Stimulated activated CD4-positive, alpha-beta T cell treated with anti-CD3 and anti-CD28 coated beads, Interleukin-4, amount 100 ng/mL, for 24 hours (primary cell): ENCODE results near the gene BCORL1.

ENCODE experiments used
- DNase-seq: peaks from one replicate; pipeline ENCODE4 v3.0.0-alpha.2; 2020

The BCORL1 gene

GRCh38 chrX:129968968-129969367 lies 13.5 kb upstream of the BCORL1 start:
- no peak for DNase-seq

DNA sequence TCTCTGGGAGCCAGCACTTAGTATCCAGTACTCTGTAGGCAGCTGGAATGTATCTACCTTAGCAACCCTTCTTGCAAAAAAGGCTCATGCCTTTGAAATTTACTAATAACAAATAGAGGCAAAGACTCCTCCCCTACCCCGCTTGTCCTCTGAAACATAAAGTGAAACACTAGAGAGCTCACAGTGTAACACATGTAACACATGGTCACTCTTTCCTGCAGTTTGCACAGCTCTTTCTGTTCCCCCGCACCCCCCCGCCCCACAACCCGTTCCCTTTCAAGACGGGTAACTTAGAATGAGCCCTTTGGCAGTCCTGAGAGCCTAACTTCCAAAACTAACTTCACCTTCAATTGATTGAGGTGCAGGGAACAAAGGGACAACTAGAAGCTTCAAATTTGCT lies 6.0 kb upstream of the BCORL1 start:
- no peak for DNase-seq

- no peak for DNase-seq
Measured at GRCh38 chrX:129979207-129979920, 3.1 kb upstream of the BCORL1 start.

- peak; percentile 18 for DNase-seq
Measured at GRCh38 chrX:129980001-129980401, 2.4 kb upstream of the BCORL1 start.

DNA sequence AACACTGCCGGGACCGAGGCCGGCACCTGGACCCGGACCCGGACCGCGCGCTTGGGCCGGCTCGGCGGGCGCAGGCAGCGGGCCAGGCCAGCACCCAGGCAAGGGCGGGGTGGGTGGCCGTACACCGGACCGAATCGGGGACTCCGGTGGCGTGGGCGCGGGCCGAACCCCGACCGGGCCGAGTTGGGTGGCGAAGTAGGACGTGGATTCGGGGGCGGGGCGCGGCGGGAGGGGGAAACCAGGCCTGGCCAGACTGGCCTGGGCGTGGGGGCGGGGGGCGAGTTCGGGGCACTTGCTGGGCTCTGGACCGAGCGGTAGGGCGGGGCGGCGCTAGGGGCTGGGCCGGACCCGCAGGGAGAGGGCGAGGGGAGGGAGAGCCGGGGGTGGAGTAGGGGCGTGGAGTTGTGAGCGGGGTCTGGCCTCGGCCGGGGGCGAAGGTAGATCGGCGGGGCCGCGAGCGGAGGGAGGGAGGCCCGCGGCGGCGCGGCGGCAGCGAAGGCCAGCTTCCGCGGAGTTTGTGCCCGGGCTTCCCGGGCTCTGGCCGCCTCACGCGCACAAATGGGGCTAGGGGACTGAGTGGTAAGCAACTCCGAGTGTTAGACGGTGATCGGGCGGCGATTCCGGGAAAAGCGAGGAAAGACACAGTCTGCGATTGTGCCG lies 1.8 kb upstream of the BCORL1 start:
- no peak for DNase-seq

DNA sequence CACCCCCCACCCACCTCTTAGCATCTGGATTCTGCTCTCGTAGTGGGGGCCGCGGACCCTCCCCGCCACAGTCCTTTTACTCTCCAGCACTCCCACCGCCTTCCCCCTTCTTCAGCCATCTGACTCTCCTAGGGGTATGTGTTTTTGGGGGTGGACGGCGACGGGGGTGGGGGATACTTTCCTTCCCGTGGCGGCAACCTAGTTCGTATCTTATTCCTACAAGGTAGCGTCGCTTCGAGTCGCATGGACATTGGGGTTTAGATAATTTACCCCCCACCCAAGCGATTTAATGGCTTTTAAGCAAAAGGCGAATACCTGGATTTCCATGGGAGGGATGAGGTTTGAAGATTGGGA lies 1.3 kb upstream of the BCORL1 start:
- DNase-seq: no peak

- no peak for DNase-seq
Measured at GRCh38 chrX:129981752-129982299, 609 bp upstream of the BCORL1 start.

GRCh38 chrX:129983575-129984110 lies 1.2 kb downstream of the BCORL1 start:
- no peak for DNase-seq

DNA sequence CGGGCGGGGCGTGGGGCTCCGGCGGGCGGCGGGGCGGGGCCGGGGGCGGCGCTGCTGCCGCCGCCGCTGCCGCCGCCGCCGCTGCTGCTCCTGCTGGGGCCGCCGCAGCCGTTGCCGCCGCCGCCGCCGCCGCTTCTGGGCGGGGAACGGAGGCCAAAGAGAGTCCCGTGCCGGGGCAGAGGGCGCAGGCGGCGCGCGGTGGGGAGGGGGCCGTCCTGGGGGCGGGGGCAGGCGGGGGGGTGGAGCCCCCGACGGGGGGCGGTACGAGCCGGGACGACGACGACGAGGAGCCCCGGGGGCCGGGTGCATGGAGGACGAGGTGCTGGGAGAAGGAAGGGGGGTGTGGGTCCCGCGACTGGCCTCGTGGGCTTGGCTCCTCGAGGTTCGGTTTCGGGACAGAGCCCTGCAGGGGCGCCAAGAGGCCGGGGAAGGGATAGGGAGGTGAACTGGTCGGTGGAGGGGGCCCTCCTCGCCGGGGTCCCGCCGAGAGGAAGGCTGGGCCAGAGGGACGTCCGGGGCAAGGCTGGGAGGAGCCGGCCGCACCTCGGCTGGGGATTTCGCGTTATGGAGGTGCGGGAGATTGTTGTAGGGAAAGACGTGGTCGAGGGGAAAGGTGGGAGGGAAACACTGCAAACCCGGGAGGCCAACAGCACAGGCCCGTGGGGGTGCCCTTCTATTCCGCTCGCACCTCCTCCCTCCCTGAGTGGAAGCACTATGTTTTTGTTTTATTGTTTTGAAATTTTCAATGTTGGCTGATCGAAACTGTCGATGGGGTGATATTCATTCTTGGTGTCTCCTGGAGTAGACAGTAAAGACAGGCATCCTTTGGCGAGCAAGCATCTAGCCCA lies 1.9 kb downstream of the BCORL1 start:
- peak; percentile 17 for DNase-seq

DNA sequence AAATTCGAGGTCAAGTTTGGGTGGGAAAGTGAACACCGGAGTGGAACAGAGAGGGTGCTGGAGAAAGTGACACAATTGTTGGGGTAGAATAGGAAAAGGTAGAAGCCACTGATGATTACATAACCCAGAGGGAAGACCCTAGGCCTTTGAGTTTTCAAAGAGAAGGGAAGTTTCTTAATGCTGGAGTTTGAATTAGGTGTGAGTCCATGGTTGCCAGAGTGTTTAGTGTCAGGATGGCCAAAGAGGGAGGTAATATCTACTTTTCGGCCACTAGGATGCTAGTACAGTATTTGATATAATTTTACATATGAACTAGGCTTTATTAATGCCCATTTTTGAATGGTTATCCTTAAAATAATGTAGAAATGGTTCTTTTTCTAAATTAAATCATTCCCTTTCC lies 5.4 kb downstream of the BCORL1 start:
- DNase-seq: no peak

DNA sequence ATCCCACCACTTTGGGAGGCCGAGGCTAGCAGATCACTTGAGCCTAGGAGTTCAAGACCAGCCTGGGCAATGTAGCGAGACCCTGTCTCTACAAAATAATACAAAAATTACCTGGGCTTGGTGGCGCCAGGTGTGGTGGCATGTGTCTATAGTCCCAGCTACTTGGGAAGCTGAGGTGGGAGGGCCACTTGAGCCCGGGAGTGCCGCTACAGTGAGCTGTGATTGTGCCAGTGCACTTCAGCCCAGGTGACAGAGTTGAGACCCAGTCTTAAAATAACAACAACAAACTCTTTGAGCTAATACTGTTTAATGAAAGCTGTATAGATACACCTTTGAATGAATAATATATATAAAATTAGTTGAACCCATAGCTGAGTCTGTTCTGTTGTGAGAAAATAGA lies 9.7 kb downstream of the BCORL1 start:
- no peak for DNase-seq

- no peak for DNase-seq
Measured at GRCh38 chrX:129996120-129996519, 13.7 kb downstream of the BCORL1 start.

DNA sequence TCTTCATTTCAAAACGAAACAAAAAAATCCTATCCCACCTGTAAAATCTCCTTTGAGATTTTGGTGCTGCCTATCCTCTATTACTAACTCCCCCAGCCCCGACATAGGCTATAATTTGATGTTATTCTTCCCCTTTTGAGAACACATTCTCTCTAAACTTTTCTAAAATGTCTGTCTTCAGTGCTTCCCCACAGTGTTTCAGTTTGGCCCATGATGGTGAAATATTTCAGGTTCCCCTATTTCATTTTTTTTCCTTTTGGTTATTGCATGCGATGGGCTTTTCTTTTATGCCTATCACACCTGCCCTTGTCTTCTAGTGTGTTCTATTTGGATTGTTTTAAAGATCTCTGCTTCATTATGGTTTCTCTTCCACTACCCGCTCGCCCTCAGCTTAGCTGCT lies 14.7 kb downstream of the BCORL1 start:
- DNase-seq: no peak

- no peak for DNase-seq
Measured at GRCh38 chrX:129998021-129998420, 15.6 kb downstream of the BCORL1 start.

DNA sequence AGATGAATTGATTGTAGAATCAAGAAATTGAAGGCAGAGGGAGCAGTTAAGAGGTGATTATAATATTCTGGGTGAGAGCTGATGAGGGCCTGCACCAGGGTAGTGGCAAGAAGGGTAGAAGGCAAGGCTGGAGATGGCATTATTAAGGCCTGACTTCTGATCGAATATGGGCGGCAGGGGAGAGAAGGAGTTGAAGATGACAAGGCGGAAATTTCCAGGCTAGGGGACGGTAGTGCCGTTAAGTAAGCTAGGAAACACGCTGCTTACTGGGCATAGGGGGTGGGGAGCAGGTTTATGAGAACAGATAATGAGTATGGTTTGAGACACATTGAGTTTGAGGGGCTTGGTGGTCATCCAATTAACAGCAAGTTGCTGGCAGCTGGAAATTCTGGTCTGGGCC lies 19.5 kb downstream of the BCORL1 start:
- no peak for DNase-seq

- no peak for DNase-seq
Measured at GRCh38 chrX:130002541-130002940, 20.1 kb downstream of the BCORL1 start.

DNA sequence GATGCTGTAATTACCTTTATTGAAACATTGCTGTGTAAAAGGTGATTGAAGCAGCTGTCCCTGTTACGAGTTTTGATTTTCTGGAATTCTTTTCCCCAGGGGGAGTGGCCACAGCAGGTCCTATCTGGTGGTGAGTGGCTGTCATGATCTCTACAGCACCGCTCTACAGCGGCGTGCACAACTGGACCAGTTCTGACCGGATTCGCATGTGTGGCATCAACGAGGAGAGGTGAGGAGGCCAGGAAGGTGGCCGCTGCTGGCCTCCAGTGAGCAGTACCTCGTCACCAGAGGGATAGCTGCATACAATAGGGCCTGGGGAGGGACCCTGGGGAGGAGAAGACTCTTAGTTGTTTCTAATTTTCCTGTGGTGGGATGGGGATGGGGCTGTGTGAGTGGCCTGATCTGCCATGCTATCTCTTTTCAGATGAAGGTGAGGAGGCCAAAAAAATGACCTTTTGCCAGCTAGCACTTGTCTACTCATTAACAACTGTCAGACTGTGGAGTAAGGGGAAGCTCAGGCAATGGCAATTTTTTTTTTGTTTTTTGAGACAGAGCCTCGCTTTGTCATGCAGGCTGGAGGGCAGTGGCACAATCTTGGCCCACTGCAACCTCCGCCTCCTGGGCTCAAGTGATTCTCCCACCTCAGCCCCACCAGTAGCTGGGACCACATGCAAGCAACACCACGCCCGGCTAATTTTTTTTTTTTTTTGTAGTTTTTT lies 22.8 kb downstream of the BCORL1 start:
- no peak for DNase-seq

- no peak for DNase-seq
Measured at GRCh38 chrX:130009658-130010223, 27.3 kb downstream of the BCORL1 start.

DNA sequence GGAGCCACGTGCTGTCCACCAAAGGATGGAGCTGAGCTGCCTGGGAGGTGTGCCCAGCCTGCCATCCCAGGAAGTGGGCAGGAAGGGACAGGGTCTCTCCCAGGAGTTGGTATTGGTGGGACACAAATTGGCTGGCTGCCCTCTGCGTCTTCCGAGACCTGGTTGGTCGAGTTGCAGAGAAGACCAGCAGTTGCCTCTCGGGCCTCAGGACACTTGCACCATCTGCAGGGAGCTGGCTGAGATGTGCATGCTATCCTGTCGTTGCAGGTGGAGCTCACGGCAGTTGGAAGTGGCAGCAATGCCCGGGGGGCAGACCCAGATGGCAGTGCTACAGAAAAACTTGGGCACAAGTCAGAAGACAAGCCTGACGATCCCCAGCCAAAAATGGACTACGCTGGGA lies 30.2 kb downstream of the BCORL1 start:
- DNase-seq: no peak

DNA sequence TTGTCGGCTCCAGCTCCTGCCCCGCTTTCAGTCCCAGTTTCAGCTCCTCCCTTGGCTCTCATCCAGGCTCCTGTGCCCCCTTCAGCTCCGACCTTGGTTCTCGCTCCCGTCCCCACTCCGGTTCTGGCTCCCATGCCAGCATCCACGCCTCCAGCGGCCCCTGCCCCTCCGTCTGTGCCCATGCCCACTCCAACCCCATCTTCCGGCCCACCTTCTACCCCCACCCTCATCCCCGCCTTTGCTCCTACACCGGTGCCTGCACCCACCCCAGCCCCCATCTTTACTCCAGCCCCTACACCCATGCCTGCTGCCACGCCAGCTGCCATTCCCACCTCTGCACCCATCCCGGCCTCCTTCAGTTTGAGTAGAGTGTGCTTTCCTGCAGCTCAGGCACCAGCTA lies 31.2 kb downstream of the BCORL1 start:
- DNase-seq: no peak

- no peak for DNase-seq
Measured at GRCh38 chrX:130014356-130014755, 31.9 kb downstream of the BCORL1 start.

DNA sequence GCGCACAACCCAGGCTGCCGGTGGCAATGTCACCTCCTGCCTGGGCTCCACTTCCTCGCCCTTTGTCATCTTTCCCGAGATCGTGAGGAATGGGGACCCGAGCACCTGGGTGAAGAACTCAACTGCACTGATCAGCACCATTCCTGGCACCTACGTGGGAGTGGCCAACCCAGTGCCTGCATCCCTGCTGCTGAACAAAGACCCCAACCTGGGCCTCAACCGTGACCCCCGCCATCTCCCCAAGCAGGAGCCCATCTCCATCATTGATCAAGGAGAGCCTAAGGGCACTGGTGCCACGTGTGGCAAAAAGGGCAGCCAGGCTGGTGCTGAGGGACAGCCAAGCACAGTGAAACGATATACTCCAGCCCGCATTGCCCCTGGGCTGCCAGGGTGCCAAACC lies 32.3 kb downstream of the BCORL1 start:
- DNase-seq: no peak
